HEK293 (cell line): ENCODE data around the gene SP6.

Experiments
- CTCF ChIA-PET: fragments of 350-600 bp; formaldehyde crosslinking; extraction: SDS; loops from one replicate; lab custom pipeline; 2021; ENCODE audit warnings: antibody characterized with exemption; lab: Yijun Ruan, JAX
- POLR2A ChIA-PET: fragments of 300-600 bp; formaldehyde crosslinking; extraction: SDS; loops from one replicate; lab custom pipeline; 2020; ENCODE audit warnings: antibody characterized with exemption, inconsistent platforms; lab: Yijun Ruan, JAX
- H3K27ac ChIP-seq: fragments of 200-500 bp; sonication (Bioruptor generic); 2 replicates; pipeline ENCODE4 v1.5.1; 2014; ENCODE audit warnings: low read depth, low read length, control low read depth, inconsistent platforms; ENCODE audit errors: extremely low read depth
- H3K36me3 ChIP-seq, 2 experiments: fragments of 200-500 bp in 1 of 2; sonication (Bioruptor generic) in 1 of 2; 1 replicate in 1 of 2; 2 replicates in 1 of 2; pipeline ENCODE4 v1.5.1; 2014 to 2017; ENCODE audit warnings: inconsistent platforms in 2 of 2, low read length in 2 of 2; ENCODE audit not compliant: control insufficient read depth in 2 of 2, insufficient read depth in 1 of 2
- H3K4me1 ChIP-seq: fragments of 200-500 bp; sonication (Bioruptor generic); 2 replicates; pipeline ENCODE4 v1.5.1; 2014; ENCODE audit warnings: mild to moderate bottlenecking, low read length, inconsistent platforms; ENCODE audit not compliant: control insufficient read depth, insufficient read depth
- H3K4me3 ChIP-seq: 2 replicates; pipeline ENCODE4 v1.5.1; 2011; ENCODE audit warnings: low read depth, mild to moderate bottlenecking, control low read depth, low read length, moderate library complexity
- H3K9me3 ChIP-seq: fragments of 200-500 bp; sonication (Bioruptor generic); 2 replicates; pipeline ENCODE4 v1.5.1; 2014; ENCODE audit warnings: low read depth, low read length, inconsistent platforms; ENCODE audit not compliant: control insufficient read depth, insufficient read depth
- KLF1 ChIP-seq: fragments of 450-650 bp; formaldehyde crosslinking; IDR thresholded peaks from 2 replicates; pipeline ENCODE4 v1.5.1; 2016; ENCODE audit warnings: missing biosample characterization, missing genetic modification characterization
- KLF17 ChIP-seq: fragments of 450-650 bp; formaldehyde crosslinking; IDR thresholded peaks from 2 replicates; pipeline ENCODE4 v1.5.1; 2016; ENCODE audit warnings: missing biosample characterization, missing genetic modification characterization
- KLF8 ChIP-seq: fragments of 450-650 bp; formaldehyde crosslinking; IDR thresholded peaks from 2 replicates; pipeline ENCODE4 v1.5.1; 2016; ENCODE audit warnings: missing biosample characterization, missing genetic modification characterization
- MEIS1 ChIP-seq: sonication (generic); formaldehyde crosslinking; IDR thresholded peaks from 2 replicates; pipeline ENCODE4 v1.8.1; 2022; ENCODE audit warnings: missing genetic modification reagents, mild to moderate bottlenecking, borderline replicate concordance
- PRDM1 ChIP-seq: fragments of 450-650 bp; formaldehyde crosslinking; IDR thresholded peaks from 2 replicates; pipeline ENCODE4; 2016; ENCODE audit warnings: missing biosample characterization, missing genetic modification characterization
- PRDM10 ChIP-seq: fragments of 450-650 bp; formaldehyde crosslinking; IDR thresholded peaks from 2 replicates; pipeline ENCODE4 v1.5.1; 2016; ENCODE audit warnings: missing biosample characterization, missing genetic modification characterization
- SALL2 ChIP-seq: fragments of 450-650 bp; formaldehyde crosslinking; IDR thresholded peaks from 2 replicates; pipeline ENCODE4 v1.5.0; 2017; ENCODE audit warnings: missing biosample characterization, mild to moderate bottlenecking, missing genetic modification characterization, borderline replicate concordance
- SP2 ChIP-seq: fragments of 450-650 bp; formaldehyde crosslinking; IDR thresholded peaks from 2 replicates; pipeline ENCODE4 v1.5.1; 2016; ENCODE audit warnings: missing biosample characterization, missing genetic modification characterization
- SP7 ChIP-seq: fragments of 450-650 bp; formaldehyde crosslinking; IDR thresholded peaks from 2 replicates; pipeline ENCODE4 v1.5.1; 2016; ENCODE audit warnings: missing biosample characterization, missing genetic modification characterization
- YY2 ChIP-seq: fragments of 450-650 bp; formaldehyde crosslinking; IDR thresholded peaks from 2 replicates; pipeline ENCODE4 v1.5.1; 2016; ENCODE audit warnings: missing biosample characterization, missing genetic modification characterization
- ZBTB17 ChIP-seq: fragments of 450-650 bp; formaldehyde crosslinking; IDR thresholded peaks from 2 replicates; pipeline ENCODE4 v1.5.1; 2016; ENCODE audit warnings: missing biosample characterization, missing genetic modification characterization
- ZBTB20 ChIP-seq: fragments of 450-650 bp; formaldehyde crosslinking; IDR thresholded peaks from 2 replicates; pipeline ENCODE4 v1.5.1; 2016; ENCODE audit warnings: missing biosample characterization, missing genetic modification characterization
- ZBTB21 ChIP-seq: fragments of 450-650 bp; formaldehyde crosslinking; IDR thresholded peaks from 2 replicates; pipeline ENCODE4 v1.5.1; 2017; ENCODE audit warnings: missing biosample characterization, missing genetic modification characterization
- ZBTB8A ChIP-seq: fragments of 450-650 bp; formaldehyde crosslinking; IDR thresholded peaks from 2 replicates; pipeline ENCODE4 v1.5.1; 2016; ENCODE audit warnings: missing biosample characterization, missing genetic modification characterization
- ZNF10 ChIP-seq: fragments of 450-650 bp; formaldehyde crosslinking; IDR thresholded peaks from 2 replicates; pipeline ENCODE4 v1.5.1; 2017; ENCODE audit warnings: missing biosample characterization, missing genetic modification characterization
- ZNF146 ChIP-seq: fragments of 450-650 bp; formaldehyde crosslinking; IDR thresholded peaks from 2 replicates; pipeline ENCODE4 v1.5.1; 2016; ENCODE audit warnings: missing biosample characterization, missing genetic modification characterization
- ZNF169 ChIP-seq: fragments of 450-650 bp; formaldehyde crosslinking; IDR thresholded peaks from 2 replicates; pipeline ENCODE4 v1.5.1; 2016; ENCODE audit warnings: missing biosample characterization, missing genetic modification characterization
- ZNF174 ChIP-seq: fragments of 450-650 bp; formaldehyde crosslinking; IDR thresholded peaks from 2 replicates; pipeline ENCODE4 v1.5.0; 2017; ENCODE audit warnings: missing biosample characterization, mild to moderate bottlenecking, missing genetic modification characterization
- ZNF184 ChIP-seq: fragments of 450-650 bp; IDR thresholded peaks from 2 replicates; pipeline ENCODE4 v1.5.1; 2018; ENCODE audit warnings: missing biosample characterization, mild to moderate bottlenecking, missing genetic modification characterization
- ZNF223 ChIP-seq: fragments of 450-650 bp; formaldehyde crosslinking; IDR thresholded peaks from 2 replicates; pipeline ENCODE4 v1.5.1; 2016; ENCODE audit warnings: missing biosample characterization, missing genetic modification characterization
- ZNF280D ChIP-seq: fragments of 450-650 bp; formaldehyde crosslinking; IDR thresholded peaks from 2 replicates; pipeline ENCODE4 v1.5.1; 2016; ENCODE audit warnings: missing biosample characterization, missing genetic modification characterization
- ZNF324 ChIP-seq: fragments of 450-650 bp; formaldehyde crosslinking; IDR thresholded peaks from 2 replicates; pipeline ENCODE4 v1.5.1; 2016; ENCODE audit warnings: missing biosample characterization, missing genetic modification characterization
- ZNF335 ChIP-seq: fragments of 450-650 bp; formaldehyde crosslinking; conservative IDR thresholded peaks from 2 replicates; pipeline ENCODE4 v1.5.1; 2016; ENCODE audit warnings: missing biosample characterization, missing genetic modification characterization
- ZNF449 ChIP-seq: fragments of 450-650 bp; formaldehyde crosslinking; IDR thresholded peaks from 2 replicates; pipeline ENCODE4 v1.5.1; 2017; ENCODE audit warnings: missing biosample characterization, mild to moderate bottlenecking, missing genetic modification characterization, moderate library complexity
- ZNF561 ChIP-seq: fragments of 450-650 bp; IDR thresholded peaks from 2 replicates; pipeline ENCODE4 v1.5.1; 2018; ENCODE audit warnings: missing biosample characterization, missing genetic modification characterization, borderline replicate concordance
- ZNF629 ChIP-seq: fragments of 450-650 bp; formaldehyde crosslinking; IDR thresholded peaks from 2 replicates; pipeline ENCODE4 v1.5.1; 2017; ENCODE audit warnings: missing biosample characterization, missing genetic modification characterization
- ZNF791 ChIP-seq: fragments of 450-650 bp; formaldehyde crosslinking; IDR thresholded peaks from 2 replicates; pipeline ENCODE4 v1.5.1; 2016; ENCODE audit warnings: missing biosample characterization, missing genetic modification characterization
- ZNF792 ChIP-seq: fragments of 450-650 bp; formaldehyde crosslinking; IDR thresholded peaks from 2 replicates; pipeline ENCODE4 v1.5.1; 2016; ENCODE audit warnings: missing biosample characterization, missing genetic modification characterization
- ZSCAN30 ChIP-seq: fragments of 450-650 bp; IDR thresholded peaks from 2 replicates; pipeline ENCODE4 v1.5.1; 2018; ENCODE audit warnings: missing biosample characterization, mild to moderate bottlenecking, missing genetic modification characterization, moderate library complexity

The SP6 gene

GRCh38 chr17:47889734-47890529 lies 39.0 kb upstream of the SP6 start (continued):
- TF ChIP-seq ZNF174 (tag by site-specific recombination) (no peak), ZSCAN30 (peak; percentile 98), PRDM10 (no peak; the same call in none of the 2 replicates), ZNF223 (tag by site-specific recombination) (no peak), KLF8 (tag by site-specific recombination) (0 out of 2 replicates have a peak, but pooled peaks have one; percentile 34), ZNF10 (tag by site-specific recombination) (peak; percentile 33; the same call in 1 of the 2 replicates), ZNF791 (tag by site-specific recombination) (no peak), ZNF561 (peak; percentile 64)

- ChIA-PET POLR2A (interaction anchor here (0.8 to 4.5 kb wide), 2 partner anchors 38 to 47 kb away, joined by 3 to 29 read pairs; partner anchors contain the start of genes SCRN2 and SP6), CTCF (interaction anchor here (0.6 to 18.5 kb wide), 3 partner anchors 18 to 273 kb away, joined by 3 to 837 read pairs (median 8); partner anchors contain the start of genes SCRN2 and SP6)
- Histone ChIP-seq H3K4me1 (peaks cover 8% of the 10 kb centered on the region), H3K9me3 (no peaks in the 10 kb centered on the region), H3K27ac (no peak overlapping the region), H3K4me3 (no peak overlapping the region), H3K36me3 (no peaks in the 10 kb centered on the region)
- TF ChIP-seq ZBTB17 (tag by site-specific recombination) (peak; percentile 81; the same call in 1 of the 2 replicates), ZNF280D (tag by site-specific recombination) (no peak), ZNF324 (peak; percentile 59; the same call in 1 of the 2 replicates), ZNF335 (tag by site-specific recombination) (peak; percentile 15), SALL2 (tag by site-specific recombination) (no peak), YY2 (tag by site-specific recombination) (no peak), ZBTB20 (tag by site-specific recombination) (no peak), ZNF146 (no peak), ZBTB21 (tag by site-specific recombination) (peak; percentile 85), ZNF629 (tag by site-specific recombination) (peak; percentile 95), ZNF449 (tag by site-specific recombination) (peak; percentile 72; the same call in 1 of the 2 replicates), SP7 (peak; percentile 84), ZNF184 (tag by site-specific recombination) (0 out of 2 replicates have a peak, but pooled peaks have one; percentile 47), ZBTB8A (tag by site-specific recombination) (peak; percentile 39; the same call in 1 of the 2 replicates), SP2 (tag by site-specific recombination) (peak; percentile 22; the same call in 1 of the 2 replicates), ZNF169 (tag by site-specific recombination) (no peak), KLF17 (peak; percentile 68), PRDM1 (tag by site-specific recombination) (peak; percentile 77), ZNF792 (tag by site-specific recombination) (peak; percentile 80; the same call in 1 of the 2 replicates), KLF1 (tag by site-specific recombination) (peak; percentile 56), MEIS1 (no peak)
Measured at GRCh38 chr17:47888293-47888692, 37.3 kb upstream of the SP6 start.
